HT-29 (cell line): ENCODE data around the gene DDX23. TPM values are rescaled to one million over a fixed set of nuclear protein-coding genes. Genes with fewer than 3 reads are reported as not detected.
"Not testable (repeated sequence)": the region's sequence is repeated elsewhere in the genome, so short reads cannot be mapped to it uniquely, and the experiment has no call there.

Experiments used
- DNase-seq: peaks from one replicate; pipeline ENCODE4 v3.0.0-alpha.2; 2015; ENCODE audit warnings: low spot score
- total RNA-seq: library from RNA; depleted of rRNA; stranded (reverse); fragments of >200 nt; shearing (Covaris generic); gene quantifications from 2 replicates; pipeline ENCODE4 v1.2.3, GENCODE V29; 2014; rRNA removed

The DDX23 gene
- 103 and 104 TPM in 2 replicates for total RNA-seq

GRCh38 chr12:48851883-48852733 is at the start of gene DDX23:
Gene DDX23, minus strand, starts transcription at chr12:48852163. Its CDS starts 6,381 bp downstream, at chr12:48845782.
- DNase-seq = peak; percentile 97

- DNase-seq = no peak
These were observed 49.3 kb upstream of the DDX23 start for GRCh38 chr12:48901278-48901677.

DNA sequence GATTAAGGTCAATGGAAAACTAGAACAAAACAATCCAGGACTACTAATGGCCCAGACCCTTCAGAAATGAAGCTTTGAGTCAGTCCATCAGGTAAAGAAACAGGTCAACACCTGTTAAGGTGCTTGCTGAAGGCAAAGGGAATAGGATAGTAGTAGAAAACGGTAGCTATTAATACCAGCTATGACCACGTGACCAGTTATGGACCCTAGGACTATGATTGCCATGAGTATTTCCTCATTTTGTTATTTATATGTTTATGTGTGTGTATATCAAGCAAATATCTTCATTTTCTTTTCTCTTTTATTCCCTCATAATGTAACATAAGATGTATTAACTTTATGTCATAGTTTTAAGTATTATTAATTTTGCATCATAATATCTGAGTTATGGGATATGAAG is 47.7 kb upstream of the DDX23 start:
- DNase-seq = no peak

DNA sequence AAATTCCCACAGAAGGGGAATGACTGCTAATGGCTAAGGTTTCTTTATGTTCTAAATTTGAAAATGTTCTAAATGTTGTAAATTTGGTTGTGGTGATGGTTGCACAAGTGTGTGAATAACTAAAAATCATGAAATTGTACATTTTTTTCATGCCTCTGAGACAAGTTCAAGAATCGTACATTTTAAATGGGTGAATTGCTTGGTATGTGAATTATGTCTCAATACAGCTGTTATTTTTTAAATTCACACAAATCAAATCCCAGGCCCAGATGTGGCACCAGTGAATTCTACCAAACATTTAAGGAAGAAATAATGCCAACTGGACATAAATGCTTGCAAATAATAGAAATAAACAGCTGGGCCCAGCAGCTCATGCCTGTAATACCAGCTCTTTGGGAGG is 42.3 kb upstream of the DDX23 start:
- DNase-seq = no peak

- peak; percentile 82 for DNase-seq
These were observed 38.9 kb upstream of the DDX23 start for GRCh38 chr12:48890657-48891418.

DNA sequence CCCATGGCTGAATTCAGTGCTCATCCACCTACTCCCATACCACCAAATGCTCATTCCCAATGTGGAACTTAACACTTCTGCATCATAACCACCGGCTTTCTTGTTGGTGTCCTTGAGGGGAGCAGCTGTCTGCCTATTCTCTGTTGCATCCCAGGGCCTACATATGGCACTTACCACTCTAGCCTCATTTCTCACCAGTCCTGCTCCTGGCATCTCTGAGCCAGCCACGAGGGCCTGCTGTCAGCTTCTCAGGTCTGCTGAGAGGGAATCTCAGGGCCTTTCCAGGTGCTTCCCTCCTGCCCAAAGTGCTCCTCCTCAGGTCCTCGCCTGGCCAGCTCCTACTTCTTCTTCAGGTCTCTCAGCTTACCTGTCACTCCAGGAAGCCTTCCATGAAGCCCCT is 37.7 kb upstream of the DDX23 start:
- no peak for DNase-seq

- peak; percentile 59 for DNase-seq
These were observed 31.6 kb upstream of the DDX23 start for GRCh38 chr12:48883305-48884161.

GRCh38 chr12:48882972-48883304 is 31.0 kb upstream of the DDX23 start:
- no peak for DNase-seq

- no peak for DNase-seq
These were observed 30.3 kb upstream of the DDX23 start for GRCh38 chr12:48882315-48882687.

GRCh38 chr12:48881686-48882314 is 29.8 kb upstream of the DDX23 start:
- DNase-seq = no peak

- no peak for DNase-seq
These were observed 28.7 kb upstream of the DDX23 start for GRCh38 chr12:48880647-48881046.

DNA sequence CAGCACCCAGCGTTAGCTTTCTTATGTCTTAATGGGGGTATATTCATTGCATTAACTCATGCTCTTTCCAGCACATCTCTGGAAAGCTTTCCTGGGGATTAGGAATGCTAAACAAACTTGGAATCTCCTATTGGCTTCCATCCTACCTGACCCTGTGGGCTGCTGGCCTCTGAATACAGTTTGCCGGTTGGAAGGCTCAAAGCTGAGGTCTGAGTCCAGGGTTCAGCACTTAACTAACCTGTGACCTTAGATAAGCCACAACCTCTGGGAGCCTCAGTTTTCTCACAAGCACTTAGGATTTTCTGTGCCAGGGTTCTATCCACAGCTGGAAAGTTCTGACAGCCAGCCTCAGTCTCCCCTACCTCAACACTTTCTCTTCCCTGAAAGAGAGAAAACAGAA is 26.6 kb upstream of the DDX23 start:
- DNase-seq = no peak

GRCh38 chr12:48875944-48876515 is 24.1 kb upstream of the DDX23 start:
- DNase-seq = no peak

- not testable (repeated sequence) for DNase-seq
These were observed 21.6 kb upstream of the DDX23 start for GRCh38 chr12:48873534-48873933.

- no peak for DNase-seq
These were observed 21.1 kb upstream of the DDX23 start for GRCh38 chr12:48873096-48873495.

DNA sequence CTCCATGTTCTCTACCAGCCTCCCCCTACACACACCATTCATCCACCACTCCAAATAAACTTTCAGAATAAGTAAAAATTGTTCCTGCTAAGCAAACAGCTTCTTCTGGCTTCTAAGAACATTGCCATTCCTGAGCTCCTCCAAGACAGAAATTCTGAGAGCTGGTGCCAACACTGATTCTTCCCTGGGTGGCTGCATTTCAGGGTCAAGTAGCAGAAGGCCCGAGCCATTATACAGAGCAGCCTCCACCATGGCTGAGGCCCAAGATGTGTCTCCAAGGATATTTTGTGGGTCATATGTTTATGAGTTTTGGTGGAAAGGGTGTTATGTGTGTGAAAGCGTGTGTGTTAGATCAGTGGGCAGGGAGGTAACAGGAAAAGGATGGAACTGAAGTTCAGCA is 17.2 kb upstream of the DDX23 start:
- no peak for DNase-seq

DNA sequence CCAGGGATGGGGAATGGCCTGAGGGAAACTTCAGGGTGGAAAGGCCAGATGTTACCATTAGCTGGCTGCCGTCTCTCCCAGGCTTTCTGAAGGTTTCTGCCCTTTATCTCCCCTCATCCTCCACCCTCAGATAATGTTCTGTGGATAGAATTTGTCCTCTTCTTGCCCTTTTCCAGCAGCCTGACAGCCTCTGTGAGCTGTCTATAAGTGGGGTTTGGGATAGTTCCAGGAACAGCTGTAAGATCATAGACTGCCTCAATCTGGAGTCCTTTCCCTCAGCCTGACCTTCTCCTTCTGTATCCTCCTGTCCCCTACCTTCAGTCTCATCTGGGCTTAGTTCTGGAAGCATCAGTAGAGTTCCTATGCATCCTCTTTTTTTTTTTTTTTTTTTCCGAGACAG is 16.5 kb upstream of the DDX23 start:
- DNase-seq = no peak

- no peak for DNase-seq
These were observed 14.2 kb upstream of the DDX23 start for GRCh38 chr12:48866052-48866711.

DNA sequence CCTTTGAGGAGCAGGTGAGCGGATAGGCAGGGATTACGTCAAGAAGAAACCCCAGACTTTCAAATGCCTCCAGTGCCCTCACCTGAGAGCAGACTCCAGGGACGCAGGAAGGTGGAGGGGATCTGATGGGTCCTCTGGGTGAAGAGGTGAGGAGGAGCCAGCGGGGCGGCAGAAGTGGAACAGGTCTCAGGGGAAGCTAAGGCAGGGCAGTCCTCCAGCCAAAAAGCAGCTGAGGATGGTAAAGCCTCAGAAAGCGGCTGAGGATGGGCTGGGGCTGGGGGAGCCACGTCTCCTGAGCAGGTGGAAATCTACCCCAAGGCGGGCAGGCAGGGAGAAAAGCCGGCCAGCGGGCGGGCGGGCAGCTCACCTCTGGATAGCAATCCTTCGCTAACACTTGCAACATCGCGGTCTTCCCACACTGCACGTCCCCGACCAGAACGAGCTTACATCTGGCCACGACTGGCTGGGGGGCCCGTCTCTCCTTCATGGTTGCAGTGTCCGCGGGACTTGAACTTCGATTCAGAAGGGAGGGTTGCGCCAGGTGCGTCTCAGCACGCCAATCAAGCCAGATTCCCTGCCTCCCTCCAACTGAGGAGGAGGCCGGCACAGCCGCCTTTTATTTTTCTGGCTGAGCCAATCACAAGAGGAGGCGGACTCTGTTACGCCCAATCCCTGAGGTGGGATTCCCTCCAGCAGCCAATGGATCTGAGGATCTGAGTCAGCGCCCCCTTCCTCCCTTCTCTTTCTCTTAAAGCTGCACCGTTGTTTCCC is 13.5 kb upstream of the DDX23 start, which contains the start of gene RND1:
RND1 (minus strand) TSS at position 590 of the 771 bp plus-strand sequence; CDS start at position 487, 103 bp downstream.
- peak; percentile 94 for DNase-seq

DNA sequence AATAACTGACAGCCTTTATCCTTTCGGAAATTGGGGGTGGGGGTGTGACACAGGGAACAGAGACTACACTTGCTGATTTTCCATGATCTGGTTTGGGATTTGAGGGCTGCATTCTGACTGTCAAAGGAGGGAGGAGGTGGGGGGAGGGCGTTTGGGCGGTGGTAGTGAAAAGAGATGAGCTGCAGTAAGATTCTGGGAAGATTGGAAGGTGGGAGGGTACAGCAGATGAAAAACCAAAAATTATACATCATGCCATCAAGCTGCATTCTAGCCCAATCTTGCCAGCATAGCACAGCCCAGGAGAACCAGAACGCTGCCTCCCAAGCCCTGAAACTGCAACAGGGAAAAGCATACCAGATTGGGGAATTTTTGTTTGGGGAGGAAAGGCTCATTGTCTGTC is 11.3 kb upstream of the DDX23 start:
- no peak for DNase-seq
